CD14-positive monocyte (primary cell): ENCODE results near the gene CNTFR. TPM values are rescaled to one million over a fixed set of nuclear protein-coding genes. Genes with fewer than 3 reads are reported as not detected.

Source experiments
- DNase-seq, 3 donors: peaks; one replicate each; pipeline ENCODE4 v3.0.0-alpha.2; 2011 to 2022
- H2AFZ ChIP-seq: 2 replicates; pipeline ENCODE4 v1.6.0; 2012; ENCODE audit warnings: mild to moderate bottlenecking, low read depth, low read length, inconsistent platforms; ENCODE audit not compliant: insufficient read depth, poor library complexity, severe bottlenecking
- H3K27ac ChIP-seq, 2 donors: 1 replicate in 1 of 2; 2 replicates in 1 of 2; pipeline ENCODE4 v1.5.1; 2012 to 2013; ENCODE audit warnings: low read length in 2 of 2, control low read depth in 1 of 2, inconsistent platforms in 1 of 2, low read depth in 1 of 2, mild to moderate bottlenecking in 1 of 2
- H3K27me3 ChIP-seq, 2 donors: one replicate each; pipeline versions ENCODE4 v1.6.0 to v1.6.1; 2011 to 2013; ENCODE audit warnings: low read length in 2 of 2; ENCODE audit not compliant: control insufficient read depth in 2 of 2, insufficient read depth in 2 of 2
- H3K36me3 ChIP-seq, 2 donors: replicated peaks in 1 of 2; 1 replicate in 1 of 2; 2 replicates in 1 of 2; pipeline versions ENCODE4 v1.5.1 to v1.6.1; 2012 to 2013; ENCODE audit warnings: low read length in 2 of 2, control low read depth in 1 of 2, inconsistent platforms in 1 of 2, mild to moderate bottlenecking in 1 of 2; ENCODE audit not compliant: insufficient read depth in 2 of 2, control insufficient read depth in 1 of 2
- H3K4me1 ChIP-seq, 2 donors: 1 replicate in 1 of 2; 2 replicates in 1 of 2; pipeline versions ENCODE4 v1.5.1 to v1.6.1; 2012 to 2013; ENCODE audit warnings: low read length in 2 of 2, control low read depth in 1 of 2, inconsistent platforms in 1 of 2, mild to moderate bottlenecking in 1 of 2, moderate library complexity in 1 of 2; ENCODE audit not compliant: insufficient read depth in 2 of 2, control insufficient read depth in 1 of 2
- H3K4me2 ChIP-seq: replicated peaks from 2 replicates; pipeline ENCODE3; 2012; ENCODE audit warnings: low read length, moderate library complexity, mild to moderate bottlenecking; ENCODE audit not compliant: poor library complexity, severe bottlenecking; ENCODE audit errors: extremely low read depth
- H3K4me3 ChIP-seq, 3 experiments: fragments of 200-600 bp in 1 of 3; sonication (generic) in 1 of 3; replicated peaks in 1 of 3; 1 replicate in 2 of 3; 2 replicates in 1 of 3; pipeline ENCODE4 v1.5.1; 2011 to 2013; ENCODE audit warnings: low read length in 3 of 3, mild to moderate bottlenecking in 3 of 3, control low read depth in 2 of 3, low read depth in 2 of 3, inconsistent platforms in 1 of 3, moderate library complexity in 1 of 3
- H3K79me2 ChIP-seq: 2 replicates; pipeline ENCODE4 v1.6.0; 2012; ENCODE audit warnings: mild to moderate bottlenecking, control low read depth, inconsistent platforms, low read length, moderate library complexity; ENCODE audit not compliant: insufficient read depth
- H3K9ac ChIP-seq: 2 replicates; pipeline ENCODE4 v1.6.0; 2017; ENCODE audit warnings: low read length, mild to moderate bottlenecking; ENCODE audit not compliant: insufficient read depth, poor library complexity, severe bottlenecking
- H3K9me3 ChIP-seq, 2 donors: replicated peaks in 1 of 2; 1 replicate in 1 of 2; 2 replicates in 1 of 2; pipeline versions ENCODE4 v1.5.1 to v1.6.1; 2012 to 2013; ENCODE audit warnings: low read length in 2 of 2, control low read depth in 1 of 2; ENCODE audit not compliant: control insufficient read depth in 1 of 2, insufficient read depth in 1 of 2
- H4K20me1 ChIP-seq: 2 replicates; pipeline ENCODE4 v1.6.0; 2012; ENCODE audit warnings: mild to moderate bottlenecking, low read length, control low read depth, moderate library complexity; ENCODE audit not compliant: insufficient read depth
- H3K27ac Mint-ChIP-seq, 7 donors: one replicate each; pipeline ENCODE4 v1.8.0; 2020; ENCODE audit warnings: mild to moderate bottlenecking in 7 of 7, mixed read lengths in 7 of 7, moderate library complexity in 6 of 7, inconsistent platforms in 2 of 7
- H3K27me3 Mint-ChIP-seq, 3 donors: one replicate each; pipeline ENCODE4 v1.8.0; 2021 to 2022; ENCODE audit warnings: low read depth in 3 of 3, mild to moderate bottlenecking in 3 of 3, mixed read lengths in 3 of 3, moderate library complexity in 3 of 3, inconsistent platforms in 1 of 3
- H3K36me3 Mint-ChIP-seq, 2 donors: one replicate each; pipeline ENCODE4 v1.8.0; 2020; ENCODE audit warnings: mixed read lengths in 2 of 2, inconsistent platforms in 1 of 2, mild to moderate bottlenecking in 1 of 2
- H3K4me1 Mint-ChIP-seq: one replicate; pipeline ENCODE4 v1.8.0; 2020; ENCODE audit warnings: mild to moderate bottlenecking, mixed read lengths
- H3K4me3 Mint-ChIP-seq, 2 donors: one replicate each; pipeline ENCODE4 v1.8.0; 2020; ENCODE audit warnings: mild to moderate bottlenecking in 2 of 2, mixed read lengths in 2 of 2, moderate library complexity in 1 of 2
- H3K9me3 Mint-ChIP-seq, 7 donors: one replicate each; pipeline ENCODE4 v1.8.0; 2020 to 2022; ENCODE audit warnings: mixed read lengths in 7 of 7, mild to moderate bottlenecking in 6 of 7, moderate library complexity in 6 of 7, inconsistent platforms in 2 of 7
- CTCF ChIP-seq: fragments of 200-600 bp; IDR thresholded peaks from one replicate; pipeline ENCODE4 v1.8.0; 2022; ENCODE audit warnings: antibody characterized with exemption, mild to moderate bottlenecking
- WGBS: methylation state at CpG from one replicate; pipeline ENCODE4 v1.1.5; 2013; ENCODE audit warnings: missing lambda C conversion rate; ENCODE audit not compliant: insufficient coverage; 5-methylcytosine and 5-hydroxymethylcytosine counted together
- intact Hi-C, 2 donors: fragments of 100-400 bp; cut with micrococcal nuclease; formaldehyde crosslinking; loops; one replicate each; pipeline versions ENCODE4 v1.15.0 to v1.15.1; 2023
- polyA plus RNA-seq, 3 donors: library from polyadenylated mRNA; depleted of rRNA in 1 of 3; unstranded in 2 of 3; stranded (reverse) in 1 of 3; fragments of 300-500 nt in 2 of 3; fragments of >200 nt in 1 of 3; fragmentation: Illumina TruSeq in 2 of 3; gene quantifications; 1 replicate in 2 of 3; 2 replicates in 1 of 3; pipeline ENCODE4 v1.2.3, GENCODE V29; 2012 to 2021

Gene CNTFR
- polyA plus RNA-seq, 3 donors: not detected

DNA sequence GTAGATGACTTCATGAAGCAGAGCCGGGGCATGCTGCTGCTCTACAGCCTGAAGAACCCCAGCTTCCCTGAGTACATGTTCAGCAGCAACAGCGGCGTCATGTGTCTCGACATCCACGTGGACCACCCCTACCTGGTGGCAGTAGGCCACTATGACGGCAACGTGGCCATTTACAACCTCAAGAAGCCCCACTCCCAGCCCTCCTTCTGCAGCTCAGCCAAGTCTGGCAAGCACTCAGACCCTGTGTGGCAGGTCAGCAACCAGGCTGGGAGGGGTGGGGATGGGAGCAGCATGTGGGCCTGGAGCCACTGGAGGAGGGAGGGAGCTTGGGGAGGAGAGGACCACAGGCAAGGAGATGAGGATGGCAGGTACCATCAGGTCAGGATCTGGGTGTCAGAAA is 82.9 kb downstream of the CNTFR start:
- no peak overlapping the region for H3K9ac ChIP-seq
- Mint-ChIP-seq H3K36me3 (no peaks in the 10 kb centered on the region), H3K27me3 (peaks cover 5 to 10% (median 6%) of the 10 kb centered on the region in 3 donors), H3K27ac (no peak overlapping the region), H3K4me3 (no peak overlapping the region), H3K4me1 (no peaks in the 10 kb centered on the region), H3K9me3 (no peaks in the 10 kb centered on the region)
- no peak overlapping the region for H3K4me2 ChIP-seq
- WGBS: 83% methylated on average over 5 of the region's 7 CpGs
- intact Hi-C loops: no loop called here
- H2AFZ ChIP-seq: no peak overlapping the region
- H3K9me3 ChIP-seq: no peaks in the 10 kb centered on the region
- no peaks in the 10 kb centered on the region for H3K79me2 ChIP-seq
- no peaks in the 10 kb centered on the region for H3K4me1 ChIP-seq
- H3K4me3 ChIP-seq: no peak overlapping the region
- H3K27me3 ChIP-seq: no peaks in the 10 kb centered on the region
- H3K27ac ChIP-seq: no peak overlapping the region
- TF ChIP-seq CTCF: no peak
- H4K20me1 ChIP-seq: no peaks in the 10 kb centered on the region
- no peaks in the 10 kb centered on the region for H3K36me3 ChIP-seq
- no peak for DNase-seq

GRCh38 chr9:34505370-34506120 is 84.0 kb downstream of the CNTFR start:
- DNase-seq: no peak
- intact Hi-C loops: no loop called here
- Mint-ChIP-seq H3K27me3 (peaks cover 5 to 7% (median 6%) of the 10 kb centered on the region in 3 donors), H3K27ac (no peak overlapping the region), H3K4me3 (no peak overlapping the region), H3K9me3 (no peaks in the 10 kb centered on the region), H3K4me1 (peaks cover under 1% of the 10 kb centered on the region), H3K36me3 (no peaks in the 10 kb centered on the region)
- no peaks in the 10 kb centered on the region for H4K20me1 ChIP-seq
- H3K4me3 ChIP-seq: no peak overlapping the region
- no peak for TF ChIP-seq CTCF
- H3K9ac ChIP-seq: no peak overlapping the region
- no peaks in the 10 kb centered on the region for H3K27me3 ChIP-seq
- no peaks in the 10 kb centered on the region for H3K4me1 ChIP-seq
- WGBS: 100% methylated on average over 4 of the region's 5 CpGs
- H3K4me2 ChIP-seq: no peak overlapping the region
- H3K27ac ChIP-seq: no peak overlapping the region
- no peaks in the 10 kb centered on the region for H3K79me2 ChIP-seq
- no peak overlapping the region for H2AFZ ChIP-seq
- H3K9me3 ChIP-seq: no peaks in the 10 kb centered on the region
- no peaks in the 10 kb centered on the region for H3K36me3 ChIP-seq
